Caki2 (cell line): ENCODE results near the gene DPYSL4. TPM values are rescaled to one million over a fixed set of nuclear protein-coding genes. Genes with fewer than 3 reads are reported as not detected.

Experiments used
- DNase-seq: peaks from one replicate; pipeline ENCODE4 v3.0.0-alpha.2; 2015; ENCODE audit warnings: low read depth
- in situ Hi-C: cut with HindIII; loops from 2 replicates; pipeline ENCODE4 v1.10.0; 2016; ENCODE audit warnings: low sequenced_read_pairs, low pct_unique_long_range_greater_than_20kb, mixed read lengths
- total RNA-seq: library from RNA; depleted of rRNA; stranded (reverse); fragments of >200 nt; shearing (Covaris generic); gene quantifications from 2 replicates; pipeline ENCODE4 v1.2.3, GENCODE V29; 2014; ENCODE audit warnings: low replicate concordance

DPYSL4 gene
- total RNA-seq, 1 experiment from 2014 or later = 0.14 TPM

GRCh38 chr10:132199268-132199853, 12.6 kb downstream of the DPYSL4 start:
- no peak for DNase-seq
- in situ Hi-C loops = no loop called here

DNA sequence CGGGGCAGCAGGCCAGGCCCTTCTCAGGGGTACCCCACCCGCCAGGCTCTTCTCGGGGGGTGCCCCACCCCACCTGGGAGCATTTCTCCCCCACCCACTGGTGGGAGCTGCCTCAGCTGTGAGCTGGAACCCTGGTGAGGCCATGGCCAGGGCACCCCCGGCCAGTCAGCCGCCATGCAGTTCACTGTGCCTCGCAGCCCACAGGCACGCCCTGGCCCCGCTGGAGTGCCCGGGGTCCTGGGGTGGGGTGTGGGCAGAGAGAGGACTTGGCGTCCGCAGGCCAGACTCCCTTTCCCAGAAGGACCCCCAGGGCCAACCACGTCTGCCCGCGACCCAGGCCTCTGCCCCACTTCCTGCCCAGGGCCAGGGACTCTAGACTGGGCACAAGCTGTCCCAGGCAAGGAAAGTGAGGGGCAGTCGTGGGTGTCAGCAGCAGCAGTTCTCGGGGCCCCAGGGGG, 13.1 kb downstream of the DPYSL4 start:
- in situ Hi-C loops = no loop called here

DNA sequence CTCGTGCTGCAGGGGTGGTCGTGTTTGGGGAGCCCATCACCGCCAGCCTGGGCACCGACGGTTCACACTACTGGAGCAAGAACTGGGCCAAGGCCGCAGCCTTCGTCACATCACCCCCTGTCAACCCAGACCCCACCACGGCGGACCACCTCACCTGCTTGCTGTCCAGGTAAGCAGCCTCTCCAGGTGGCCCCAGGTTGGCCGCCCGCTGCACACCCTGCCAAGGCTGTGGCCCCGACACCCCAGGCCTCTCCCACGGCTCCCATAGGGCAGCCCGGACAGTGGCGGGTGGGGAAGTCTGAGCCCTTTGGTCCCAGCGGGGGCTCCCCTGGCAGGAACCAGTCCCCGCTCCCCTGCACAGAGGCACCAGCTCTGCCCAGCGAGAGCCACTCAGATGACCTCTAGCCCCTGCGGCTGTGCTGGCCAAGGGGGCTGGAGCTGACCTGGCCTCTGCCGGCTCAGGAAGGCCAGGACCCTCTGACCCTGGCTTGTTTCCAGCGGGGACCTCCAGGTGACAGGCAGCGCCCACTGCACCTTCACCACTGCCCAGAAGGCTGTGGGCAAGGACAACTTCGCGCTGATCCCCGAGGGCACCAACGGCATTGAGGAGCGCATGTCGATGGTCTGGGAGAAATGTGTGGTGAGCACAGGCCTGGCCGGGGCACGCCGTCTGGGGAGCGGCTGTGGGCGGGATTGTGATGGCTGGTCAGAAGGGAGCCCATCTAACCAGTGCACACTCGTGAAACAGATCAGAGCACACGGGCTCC, 13.8 kb downstream of the DPYSL4 start:
- DNase-seq = no peak
- in situ Hi-C loops = no loop called here

More for the DNA sequence above, 13.1 kb downstream of the DPYSL4 start:
- DNase-seq = no peak

DNA sequence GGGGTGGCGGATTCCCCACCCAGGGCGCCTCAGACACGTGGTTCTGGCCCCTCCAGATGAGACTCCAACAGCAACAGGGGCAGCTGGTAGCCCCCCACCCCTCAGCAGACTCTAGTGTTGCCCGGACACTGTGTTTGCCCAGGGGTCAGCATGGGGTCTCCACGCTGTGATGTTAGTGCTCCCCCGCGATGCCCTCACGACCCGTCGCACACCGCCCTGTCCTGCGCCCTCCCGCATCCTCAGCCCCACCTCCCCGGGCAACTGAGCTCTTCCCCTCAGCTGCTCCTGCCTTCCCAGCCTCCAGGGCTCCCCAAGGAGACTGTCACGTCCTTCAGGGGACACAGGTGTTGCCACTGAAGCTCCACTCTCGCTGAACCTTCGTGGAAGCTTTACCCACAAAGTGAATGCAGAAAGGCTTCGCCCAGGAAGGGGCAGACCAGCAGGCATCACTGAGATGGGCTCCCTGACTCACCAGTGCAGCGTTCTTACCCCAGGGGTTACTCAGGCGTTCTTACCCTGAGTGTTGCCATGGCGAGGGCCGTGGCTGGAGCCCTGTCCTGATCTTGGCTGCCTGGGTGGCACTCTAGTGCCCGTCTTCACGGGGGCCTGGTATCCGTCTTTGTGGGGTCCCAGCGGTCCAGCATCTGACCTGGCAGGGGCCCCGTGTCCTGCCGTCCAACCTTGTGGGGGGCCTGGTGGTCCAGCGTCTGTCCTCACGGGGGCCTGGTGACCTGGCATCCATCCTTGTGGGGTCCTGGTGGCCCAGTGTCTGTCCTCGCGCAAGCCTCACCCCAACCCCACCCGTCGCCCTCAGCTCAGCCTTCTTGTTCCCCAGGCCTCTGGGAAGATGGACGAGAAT, 14.6 kb downstream of the DPYSL4 start:
- in situ Hi-C loops = no loop called here

DNA sequence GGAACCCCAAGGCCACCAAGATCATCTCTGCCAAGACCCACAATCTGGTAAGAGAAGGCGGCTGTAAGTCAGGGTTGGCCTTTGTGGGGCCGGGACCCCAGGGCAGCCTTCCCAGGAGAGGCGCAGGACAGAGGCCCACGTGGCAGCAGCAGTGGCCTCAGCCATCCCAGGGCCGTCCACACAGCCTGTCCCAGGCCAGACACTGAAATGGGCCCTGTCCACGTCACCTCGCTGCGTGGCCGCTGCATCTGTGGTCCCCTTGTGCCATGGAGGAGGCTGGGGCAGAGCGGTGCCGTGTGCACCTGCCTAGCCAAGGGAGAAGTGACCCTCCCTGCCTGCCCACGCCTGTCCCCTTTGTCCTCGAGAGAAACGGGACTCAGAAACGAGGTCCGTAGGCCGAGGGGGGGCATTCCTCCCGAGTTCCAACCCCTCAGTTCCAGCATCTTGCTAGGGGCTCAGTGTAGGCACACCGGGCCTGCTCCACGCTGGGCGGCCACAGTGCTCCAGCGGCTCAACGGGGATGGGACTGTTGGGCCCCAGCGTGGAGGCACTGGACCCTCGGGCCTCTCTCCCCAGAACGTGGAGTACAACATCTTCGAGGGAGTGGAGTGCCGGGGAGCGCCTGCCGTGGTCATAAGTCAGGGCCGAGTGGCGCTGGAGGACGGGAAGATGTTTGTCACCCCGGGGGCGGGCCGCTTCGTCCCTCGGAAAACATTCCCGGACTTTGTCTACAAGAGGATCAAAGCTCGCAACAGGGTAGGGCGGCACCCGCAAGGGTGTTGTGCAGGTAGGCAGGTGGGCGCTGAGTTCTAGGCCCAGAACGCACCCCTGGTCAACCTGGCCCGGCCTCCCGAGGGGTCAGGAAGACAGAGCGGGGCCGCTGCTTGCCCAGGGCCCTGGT, 15.6 kb downstream of the DPYSL4 start:
- in situ Hi-C loops = no loop called here
- no peak for DNase-seq

More for the DNA sequence above, 14.6 kb downstream of the DPYSL4 start:
- no peak for DNase-seq

DNA sequence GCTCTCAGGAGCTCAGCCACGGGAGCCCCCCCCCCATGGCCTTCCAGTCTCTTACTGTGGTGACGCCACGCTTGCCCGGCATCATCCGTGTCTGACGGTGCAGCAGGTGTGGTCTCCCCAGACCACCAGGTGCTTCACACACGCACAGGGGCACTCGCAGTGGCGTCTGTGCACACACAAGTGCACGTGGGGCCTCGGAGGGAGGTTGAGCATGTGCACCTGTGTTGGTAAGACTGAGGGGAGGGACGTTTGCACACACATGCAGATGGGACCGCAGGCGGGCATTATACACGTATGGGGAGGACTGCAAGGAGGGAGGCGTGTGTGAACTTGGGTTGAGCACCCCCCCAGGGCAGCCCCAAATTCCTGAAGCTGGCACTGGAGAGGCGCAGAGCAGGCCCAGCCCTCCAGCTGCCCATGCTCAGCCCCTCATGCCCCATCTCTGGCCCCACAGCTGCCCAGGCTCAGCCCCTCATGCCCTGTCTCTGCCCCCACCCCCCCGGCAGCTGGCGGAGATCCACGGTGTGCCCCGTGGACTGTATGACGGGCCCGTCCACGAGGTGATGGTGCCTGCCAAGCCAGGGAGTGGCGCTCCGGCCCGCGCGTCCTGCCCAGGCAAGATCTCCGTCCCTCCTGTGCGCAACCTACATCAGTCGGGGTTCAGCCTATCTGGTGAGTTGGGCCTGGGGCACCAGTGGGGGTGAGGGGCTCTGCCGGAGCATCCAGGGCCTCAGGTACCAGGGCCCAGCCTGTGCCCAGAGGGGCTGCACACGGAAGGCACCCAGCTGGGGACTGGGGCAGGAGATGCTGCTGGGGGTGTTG, 16.7 kb downstream of the DPYSL4 start:
- no peak for DNase-seq
- in situ Hi-C loops = no loop called here

DNA sequence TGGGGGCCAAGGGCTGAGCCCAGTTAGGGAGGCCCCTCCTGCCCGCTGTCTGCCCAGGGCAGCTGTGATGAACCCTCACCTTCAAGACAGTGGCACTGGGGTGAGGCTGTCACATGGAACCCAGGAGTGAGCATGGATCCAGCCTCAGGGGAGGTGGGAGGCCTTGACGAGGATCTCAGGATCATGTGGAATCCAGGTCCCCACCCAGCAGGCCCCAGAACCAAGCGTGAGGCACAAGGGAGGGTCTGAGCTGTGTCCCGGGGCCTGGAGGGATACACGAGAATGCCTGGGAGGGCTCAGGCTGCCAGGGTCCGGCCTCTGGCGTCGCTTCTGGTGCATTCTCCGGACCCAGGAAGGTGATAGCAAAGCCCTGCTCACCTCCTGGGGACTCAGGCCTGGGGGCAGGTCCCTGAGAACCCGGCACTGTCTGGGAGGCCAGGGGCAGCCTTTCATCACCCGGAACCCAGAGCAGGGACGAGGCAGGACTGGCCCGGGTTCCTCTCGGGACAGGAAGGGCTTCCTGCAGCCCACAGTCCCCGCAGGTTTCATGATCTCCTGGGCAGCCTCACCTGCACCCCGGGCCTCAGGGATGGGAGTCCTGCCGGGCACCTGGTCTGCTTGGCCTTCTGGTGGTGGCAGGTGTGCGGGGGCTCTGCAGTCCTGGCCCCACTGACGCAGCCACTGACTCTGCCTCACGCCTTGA, 17.5 kb downstream of the DPYSL4 start:
- no peak for DNase-seq
- in situ Hi-C loops = no loop called here

GRCh38 chr10:132204781-132205473, 18.2 kb downstream of the DPYSL4 start:
- DNase-seq = no peak
- in situ Hi-C loops = no loop called here

- in situ Hi-C loops = no loop called here
These were observed 19.1 kb downstream of the DPYSL4 start for GRCh38 chr10:132205650-132206376.

DNA sequence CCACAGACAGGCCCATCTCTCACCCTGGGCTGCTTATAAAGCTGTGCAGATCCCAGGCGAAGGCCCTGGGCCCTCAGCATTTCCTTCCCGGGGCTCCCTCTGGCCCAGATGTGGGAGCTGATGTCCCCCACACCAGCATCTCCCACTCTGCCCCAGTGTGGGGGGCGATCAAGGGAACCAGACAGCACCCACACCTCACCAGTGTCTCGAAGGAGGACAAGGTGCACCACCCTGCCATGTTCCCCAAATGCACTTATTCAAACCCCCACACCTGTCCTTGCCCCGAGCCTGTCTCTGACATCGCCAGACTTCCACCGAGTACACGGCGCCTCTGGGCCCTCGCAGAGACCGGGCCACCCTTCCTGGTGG, 19.6 kb downstream of the DPYSL4 start:
- DNase-seq = no peak
- in situ Hi-C loops = no loop called here

More at GRCh38 chr10:132205650-132206376, 19.1 kb downstream of the DPYSL4 start:
- DNase-seq = no peak

DNA sequence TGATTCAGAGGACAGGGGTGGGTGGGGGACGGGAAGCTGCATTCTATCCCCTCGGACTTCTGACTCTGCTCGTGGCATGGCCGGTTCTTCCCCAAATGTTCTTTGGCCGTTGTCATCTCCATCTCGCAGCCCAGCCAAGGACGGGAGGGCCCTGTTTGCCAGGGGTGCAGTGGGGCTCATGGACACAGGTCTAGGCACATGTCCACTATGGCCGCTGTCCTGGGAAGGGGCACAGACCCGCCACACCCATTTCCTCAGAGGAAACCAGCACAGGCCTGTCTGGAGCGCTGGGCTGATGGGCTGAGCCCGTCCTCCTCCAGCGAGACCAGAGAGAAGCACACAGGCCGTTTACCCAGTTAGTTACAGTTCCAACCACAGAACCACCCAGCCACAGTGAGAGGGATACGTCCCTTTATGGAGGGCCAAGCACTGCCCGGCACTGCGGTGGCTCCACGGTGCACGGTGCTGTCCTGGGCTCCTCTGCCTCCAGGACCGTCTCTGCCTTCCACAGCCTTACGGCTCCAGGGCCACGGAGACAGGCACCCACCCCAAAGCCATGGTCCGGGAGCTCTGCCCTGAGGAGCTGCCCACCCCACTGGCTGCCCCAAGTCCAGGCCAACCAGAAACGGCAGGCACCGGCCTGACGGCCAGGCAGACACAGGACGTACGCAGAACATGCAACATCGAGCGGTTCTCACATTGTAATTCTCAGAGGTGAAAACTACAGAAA, 20.2 kb downstream of the DPYSL4 start:
- in situ Hi-C loops = no loop called here
- no peak for DNase-seq

- in situ Hi-C loops = no loop called here
- no peak for DNase-seq
These were observed 21.1 kb downstream of the DPYSL4 start for GRCh38 chr10:132207536-132208461.

GRCh38 chr10:132208462-132209050, 21.8 kb downstream of the DPYSL4 start:
- DNase-seq = no peak
- in situ Hi-C loops = no loop called here

DNA sequence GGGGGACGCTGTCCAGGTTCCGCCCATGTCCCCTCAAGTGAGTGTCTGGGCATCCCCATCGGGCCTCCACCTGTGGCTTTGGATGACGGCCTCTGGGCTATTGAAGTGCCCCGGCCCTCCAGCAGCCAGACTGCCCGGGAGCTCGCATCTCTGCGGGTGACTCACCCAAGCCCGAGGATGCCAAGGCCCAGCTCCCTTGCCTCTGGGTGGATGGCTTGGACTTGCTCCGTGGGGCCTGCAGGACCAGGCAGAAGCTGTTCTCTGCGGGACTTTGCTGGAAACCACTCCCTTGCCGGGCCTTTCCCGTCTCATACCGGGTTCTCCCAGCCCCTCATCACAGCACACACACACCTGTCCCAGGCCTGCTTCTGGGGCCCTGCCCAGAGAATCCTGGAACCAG, 22.4 kb downstream of the DPYSL4 start:
- DNase-seq = no peak
- in situ Hi-C loops = no loop called here
